ENCODE measurements around the gene DPH6. TPM values are rescaled to one million over a fixed set of nuclear protein-coding genes. Genes with fewer than 3 reads are reported as not detected.
"Not testable (repeated sequence)": the region's sequence is repeated elsewhere in the genome, so short reads cannot be mapped to it uniquely, and the experiment has no call there.

The DPH6 gene
- total RNA-seq, 1 experiment from 2014 or later: 20.3 TPM

DNA sequence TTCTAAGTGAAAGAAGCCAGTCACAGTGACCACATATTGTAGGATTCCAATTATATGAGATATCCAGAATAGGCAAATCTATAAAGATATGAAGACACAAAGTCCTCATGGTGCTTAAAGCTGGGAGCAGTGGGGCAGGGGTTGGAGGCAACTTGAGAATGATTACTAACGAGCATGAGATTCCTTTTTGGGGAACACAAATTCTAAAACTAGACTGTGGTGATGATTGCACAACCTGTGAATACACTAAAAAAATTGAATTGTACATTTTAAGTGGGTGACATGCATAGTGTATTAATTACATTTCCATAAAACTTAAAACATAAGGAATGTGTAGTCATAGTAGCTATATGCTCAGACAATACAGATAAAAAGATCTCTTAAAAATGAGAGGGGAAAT lies 103.2 kb downstream of the DPH6 start:
- Mint-ChIP-seq H3K27me3 (ENCODE audit: insufficient read depth, unreplicated experiment) (no peaks in the 10 kb centered on the region), H3K36me3 (ENCODE audit: insufficient read depth, unreplicated experiment) (peaks cover 5% of the 10 kb centered on the region), H3K27ac (ENCODE audit: low read depth, unreplicated experiment) (no peak overlapping the region), H3K4me1 (ENCODE audit: insufficient read depth, unreplicated experiment) (no peaks in the 10 kb centered on the region), H3K4me3 (ENCODE audit: unreplicated experiment) (no peak overlapping the region), H3K9me3 (ENCODE audit: unreplicated experiment) (no peaks in the 10 kb centered on the region)
- CTCF ChIA-PET: interaction anchor here (0.8 to 8.0 kb wide), 6 partner anchors 9 to 364 kb away, joined by 3 to 240 read pairs (median 26); no protein-coding TSS in a partner anchor
- no TSS peak for BruUV-seq (replicated peaks)
- DNase-seq (ENCODE audit: unreplicated experiment): no peak
- intact Hi-C loops (cut with micrococcal nuclease): loop anchor here (10.0 kb wide), 2 partner anchors 458 to 818 kb away; partner anchors contain the start of gene ZNF770
- TF ChIP-seq, protein P1, sequence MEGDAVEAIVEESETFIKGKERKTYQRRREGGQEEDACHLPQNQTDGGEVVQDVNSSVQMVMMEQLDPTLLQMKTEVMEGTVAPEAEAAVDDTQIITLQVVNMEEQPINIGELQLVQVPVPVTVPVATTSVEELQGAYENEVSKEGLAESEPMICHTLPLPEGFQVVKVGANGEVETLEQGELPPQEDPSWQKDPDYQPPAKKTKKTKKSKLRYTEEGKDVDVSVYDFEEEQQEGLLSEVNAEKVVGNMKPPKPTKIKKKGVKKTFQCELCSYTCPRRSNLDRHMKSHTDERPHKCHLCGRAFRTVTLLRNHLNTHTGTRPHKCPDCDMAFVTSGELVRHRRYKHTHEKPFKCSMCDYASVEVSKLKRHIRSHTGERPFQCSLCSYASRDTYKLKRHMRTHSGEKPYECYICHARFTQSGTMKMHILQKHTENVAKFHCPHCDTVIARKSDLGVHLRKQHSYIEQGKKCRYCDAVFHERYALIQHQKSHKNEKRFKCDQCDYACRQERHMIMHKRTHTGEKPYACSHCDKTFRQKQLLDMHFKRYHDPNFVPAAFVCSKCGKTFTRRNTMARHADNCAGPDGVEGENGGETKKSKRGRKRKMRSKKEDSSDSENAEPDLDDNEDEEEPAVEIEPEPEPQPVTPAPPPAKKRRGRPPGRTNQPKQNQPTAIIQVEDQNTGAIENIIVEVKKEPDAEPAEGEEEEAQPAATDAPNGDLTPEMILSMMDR (IDR thresholded peaks at IDR 0.05; ENCODE audit: unreplicated experiment): no peak
- POLR2A ChIA-PET: no interaction called here

DNA sequence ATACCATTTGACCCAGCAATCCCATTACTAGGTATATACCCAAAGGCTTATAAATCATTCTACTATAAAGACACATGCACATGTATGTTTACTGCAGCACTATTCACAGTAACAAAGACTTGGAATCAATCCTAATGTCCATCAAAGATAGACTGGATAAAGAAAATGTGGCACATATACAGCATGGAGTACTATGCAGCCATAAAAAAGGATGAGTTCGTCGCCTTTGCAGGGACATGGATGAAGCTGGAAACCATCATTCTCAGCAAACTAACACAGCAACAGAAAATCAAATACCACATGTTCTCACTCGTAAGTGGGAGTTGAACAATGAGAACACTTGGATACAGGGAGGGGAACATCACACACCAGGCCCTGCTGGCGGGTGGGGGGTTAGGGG lies 104.7 kb downstream of the DPH6 start:
- H3K36me3 Mint-ChIP-seq (ENCODE audit: insufficient read depth, unreplicated experiment); POLR2A ChIA-PET; H3K9me3 Mint-ChIP-seq (ENCODE audit: unreplicated experiment); H3K4me3 Mint-ChIP-seq (ENCODE audit: unreplicated experiment); BruUV-seq (replicated peaks); H3K27ac Mint-ChIP-seq (ENCODE audit: low read depth, unreplicated experiment); H3K27me3 Mint-ChIP-seq (ENCODE audit: insufficient read depth, unreplicated experiment); H3K4me1 Mint-ChIP-seq (ENCODE audit: insufficient read depth, unreplicated experiment); DNase-seq (ENCODE audit: unreplicated experiment): not testable (repeated sequence)
- intact Hi-C loops (cut with micrococcal nuclease): loop anchor here (10.0 kb wide), 2 partner anchors 456 to 816 kb away; partner anchors contain the start of gene ZNF770
- CTCF ChIA-PET: interaction anchor here (0.7 to 8.0 kb wide), 4 partner anchors 49 to 1073 kb away, joined by 3 to 240 read pairs (median 56); no protein-coding TSS in a partner anchor

DNA sequence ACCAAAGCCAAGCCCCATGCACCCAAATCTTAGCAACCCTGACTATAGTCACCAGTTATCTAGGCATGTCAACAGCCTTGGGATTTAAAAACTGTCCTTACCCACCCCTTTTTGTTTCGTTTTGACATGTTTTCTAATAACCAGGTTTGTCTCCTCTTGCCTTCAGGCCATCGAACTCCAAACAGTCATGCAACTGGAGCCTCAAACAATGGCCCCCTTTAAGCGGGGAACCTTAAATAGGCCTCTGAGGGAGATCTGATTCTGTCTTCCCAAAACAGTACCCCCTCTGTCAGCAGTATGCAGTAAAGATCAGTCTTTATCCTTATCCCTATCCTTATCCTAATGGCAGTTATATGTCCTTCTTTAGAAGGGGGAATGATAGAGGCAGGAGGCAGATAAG lies 105.7 kb downstream of the DPH6 start:
- ChIA-PET POLR2A (no interaction called here), CTCF (interaction anchor here (7.2 to 8.0 kb wide), 2 partner anchors 148 to 362 kb away, joined by 108 to 240 read pairs; no protein-coding TSS in a partner anchor)
- Mint-ChIP-seq H3K27ac (ENCODE audit: low read depth, unreplicated experiment) (no peak overlapping the region), H3K4me3 (ENCODE audit: unreplicated experiment) (no peak overlapping the region), H3K4me1 (ENCODE audit: insufficient read depth, unreplicated experiment) (no peaks in the 10 kb centered on the region), H3K9me3 (ENCODE audit: unreplicated experiment) (no peaks in the 10 kb centered on the region), H3K27me3 (ENCODE audit: insufficient read depth, unreplicated experiment) (no peaks in the 10 kb centered on the region), H3K36me3 (ENCODE audit: insufficient read depth, unreplicated experiment) (peaks cover 10% of the 10 kb centered on the region)
- intact Hi-C loops (cut with micrococcal nuclease): loop anchor here (10.0 kb wide), 2 partner anchors 455 to 815 kb away; partner anchors contain the start of gene ZNF770
- DNase-seq (ENCODE audit: unreplicated experiment): no peak
- BruUV-seq (replicated peaks): no TSS peak
- TF ChIP-seq, protein P1 (IDR thresholded peaks at IDR 0.05; ENCODE audit: unreplicated experiment): no peak

DNA sequence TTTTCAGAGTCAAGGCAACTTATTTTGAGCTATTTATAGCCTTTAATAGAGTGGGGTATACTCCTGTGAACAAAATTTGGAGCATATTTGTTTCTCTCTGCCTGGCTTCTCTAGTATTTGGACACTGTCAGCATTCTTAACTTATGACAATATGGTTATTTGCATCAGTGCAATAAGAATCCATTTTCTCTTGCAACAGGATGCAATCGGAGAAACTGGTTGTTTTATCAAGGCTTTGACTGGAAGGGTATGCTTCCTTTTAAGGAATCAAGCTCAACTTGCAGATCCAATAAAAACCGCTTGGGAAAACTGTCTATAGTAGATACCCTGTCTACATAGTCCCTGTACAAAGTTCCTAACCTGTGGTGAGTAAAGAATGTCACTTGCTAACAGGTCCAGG lies 106.7 kb downstream of the DPH6 start:
- intact Hi-C loops (cut with micrococcal nuclease): no loop called here
- ChIA-PET POLR2A (no interaction called here), CTCF (interaction anchor here (3.4 kb wide), 1 partner anchor 150 kb away, joined by 18 read pairs; no protein-coding TSS in a partner anchor)
- H3K36me3 Mint-ChIP-seq (ENCODE audit: insufficient read depth, unreplicated experiment): peaks cover 12% of the 10 kb centered on the region
- H3K27ac Mint-ChIP-seq (ENCODE audit: low read depth, unreplicated experiment): no peak overlapping the region
- H3K27me3 Mint-ChIP-seq (ENCODE audit: insufficient read depth, unreplicated experiment): no peaks in the 10 kb centered on the region
- no peak overlapping the region for H3K4me3 Mint-ChIP-seq (ENCODE audit: unreplicated experiment)
- no peaks in the 10 kb centered on the region for H3K4me1 Mint-ChIP-seq (ENCODE audit: insufficient read depth, unreplicated experiment)
- no TSS peak for BruUV-seq (replicated peaks)
- DNase-seq (ENCODE audit: unreplicated experiment): no peak
- no peaks in the 10 kb centered on the region for H3K9me3 Mint-ChIP-seq (ENCODE audit: unreplicated experiment)
- TF ChIP-seq, protein P1 (IDR thresholded peaks at IDR 0.05; ENCODE audit: unreplicated experiment): no peak

Measured in MCF 10A (cell line).